HL-60 (cell line): Measurements from ENCODE around the gene BARX1.

Experiments used
- CTCF ChIP-seq: IDR thresholded peaks from one replicate; pipeline ENCODE4 v1.5.1; 2011; ENCODE audit warnings: low read length, control low read depth, inconsistent platforms; ENCODE audit not compliant: insufficient read depth
- GABPA ChIP-seq: IDR thresholded peaks from 2 replicates; pipeline ENCODE4 v1.6.1; 2012; ENCODE audit warnings: low read depth
- POLR2AphosphoS5 ChIP-seq: IDR thresholded peaks from 2 replicates; pipeline ENCODE4 v1.6.1; 2012; ENCODE audit warnings: low read depth
- TF ChIP-seq, protein P1 (sequence below): IDR thresholded peaks from 2 replicates; pipeline ENCODE4 v1.6.1; 2012; ENCODE audit warnings: low read depth; ENCODE audit not compliant: insufficient replicate concordance

DNA sequence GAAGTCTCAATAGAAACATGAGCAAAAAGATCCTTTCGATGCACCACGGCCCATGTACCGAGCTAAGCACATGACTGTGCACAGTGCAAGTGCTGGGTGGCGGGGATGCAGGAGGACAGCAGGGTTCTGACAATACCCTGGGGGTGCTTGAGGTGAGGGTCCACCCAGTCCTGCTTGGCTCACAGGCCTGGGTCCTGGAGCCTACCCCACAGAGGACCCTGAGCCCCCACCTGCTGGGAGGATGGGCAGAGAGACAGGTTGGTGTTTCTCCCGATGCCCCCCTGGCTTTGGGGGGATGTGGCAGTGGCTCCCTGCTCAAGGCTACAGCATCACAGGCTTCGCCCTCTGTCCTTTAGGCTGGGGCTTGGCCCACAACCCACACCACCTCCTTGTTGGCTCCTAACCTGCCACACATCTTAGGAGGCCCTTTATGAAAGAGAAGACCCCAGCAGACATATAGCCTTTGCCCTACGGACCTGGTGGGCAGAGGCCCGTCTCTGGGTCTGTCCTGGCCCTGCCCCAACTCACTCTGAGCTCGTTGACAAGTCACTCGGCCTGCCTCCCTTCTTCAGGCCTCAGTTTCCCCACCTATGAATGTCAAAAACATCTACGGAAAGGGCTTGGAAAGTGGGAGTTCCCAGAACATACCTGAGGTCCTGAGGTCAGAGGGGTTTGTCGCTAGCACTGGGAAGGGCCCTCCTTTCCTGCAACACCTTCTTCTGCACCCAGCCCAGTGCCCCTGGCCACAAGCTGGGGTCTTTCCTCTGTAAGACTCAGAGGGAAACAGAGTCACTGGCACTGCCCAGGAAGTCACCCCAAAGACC is 50.3 kb downstream of the BARX1 start:
- TF ChIP-seq CTCF (no peak), POLR2AphosphoS5 (no peak), GABPA (no peak)
- TF ChIP-seq, protein P1, sequence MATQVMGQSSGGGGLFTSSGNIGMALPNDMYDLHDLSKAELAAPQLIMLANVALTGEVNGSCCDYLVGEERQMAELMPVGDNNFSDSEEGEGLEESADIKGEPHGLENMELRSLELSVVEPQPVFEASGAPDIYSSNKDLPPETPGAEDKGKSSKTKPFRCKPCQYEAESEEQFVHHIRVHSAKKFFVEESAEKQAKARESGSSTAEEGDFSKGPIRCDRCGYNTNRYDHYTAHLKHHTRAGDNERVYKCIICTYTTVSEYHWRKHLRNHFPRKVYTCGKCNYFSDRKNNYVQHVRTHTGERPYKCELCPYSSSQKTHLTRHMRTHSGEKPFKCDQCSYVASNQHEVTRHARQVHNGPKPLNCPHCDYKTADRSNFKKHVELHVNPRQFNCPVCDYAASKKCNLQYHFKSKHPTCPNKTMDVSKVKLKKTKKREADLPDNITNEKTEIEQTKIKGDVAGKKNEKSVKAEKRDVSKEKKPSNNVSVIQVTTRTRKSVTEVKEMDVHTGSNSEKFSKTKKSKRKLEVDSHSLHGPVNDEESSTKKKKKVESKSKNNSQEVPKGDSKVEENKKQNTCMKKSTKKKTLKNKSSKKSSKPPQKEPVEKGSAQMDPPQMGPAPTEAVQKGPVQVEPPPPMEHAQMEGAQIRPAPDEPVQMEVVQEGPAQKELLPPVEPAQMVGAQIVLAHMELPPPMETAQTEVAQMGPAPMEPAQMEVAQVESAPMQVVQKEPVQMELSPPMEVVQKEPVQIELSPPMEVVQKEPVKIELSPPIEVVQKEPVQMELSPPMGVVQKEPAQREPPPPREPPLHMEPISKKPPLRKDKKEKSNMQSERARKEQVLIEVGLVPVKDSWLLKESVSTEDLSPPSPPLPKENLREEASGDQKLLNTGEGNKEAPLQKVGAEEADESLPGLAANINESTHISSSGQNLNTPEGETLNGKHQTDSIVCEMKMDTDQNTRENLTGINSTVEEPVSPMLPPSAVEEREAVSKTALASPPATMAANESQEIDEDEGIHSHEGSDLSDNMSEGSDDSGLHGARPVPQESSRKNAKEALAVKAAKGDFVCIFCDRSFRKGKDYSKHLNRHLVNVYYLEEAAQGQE, result no peak
